Esophagus mucosa (tissue), 1 donor: ENCODE measurements around the gene FAM3A. TPM values are rescaled to one million over a fixed set of nuclear protein-coding genes. Genes with fewer than 3 reads are reported as not detected.

Experiments used
- ATAC-seq: fragments of 200-7000 bp; cut with Tn5 transposase; one replicate; pipeline ENCODE4 v1.9.1; 2020
- total RNA-seq: library from RNA; stranded (reverse); gene quantifications from one replicate; pipeline ENCODE4 v1.2.4, GENCODE V29; 2023
- donor health status: DM: yes; HTN: yes; CAD: no.

FAM3A gene
- total RNA-seq, 1 donor from 2014 or later, result 40.6 TPM

GRCh38 chrX:154458954-154459778 is 56.9 kb downstream of the FAM3A start:
- peak; percentile 61 for ATAC-seq

GRCh38 chrX:154458116-154458953 is 57.7 kb downstream of the FAM3A start, which contains the start of gene PLXNA3:
PLXNA3 (plus strand) TSS chrX:154458281; CDS start chrX:154460184, 1,903 bp downstream.
- peak; percentile 70 for ATAC-seq

- ATAC-seq, result peak; percentile 44
These were observed 58.4 kb downstream of the FAM3A start for GRCh38 chrX:154457491-154458115.

Other genes starting within 250 kb of the FAM3A start
- not detected for gene TEX28, start 221.1 kb downstream of the FAM3A start, total RNA-seq
- not detected for gene TKTL1, start 220.4 kb downstream of the FAM3A start, total RNA-seq
- 417 TPM for gene FLNA, start 141.6 kb downstream of the FAM3A start, total RNA-seq
- gene EMD, start 136.9 kb downstream of the FAM3A start, total RNA-seq, result 49.3 TPM
- gene RPL10, start 117.9 kb downstream of the FAM3A start, total RNA-seq, result 2,565 TPM
- 22.8 TPM for gene DNASE1L1, start 107.0 kb downstream of the FAM3A start, total RNA-seq
- 18.1 TPM for gene TAFAZZIN, start 104.7 kb downstream of the FAM3A start, total RNA-seq
- gene ATP6AP1, start 87.6 kb downstream of the FAM3A start, total RNA-seq, result 63.2 TPM
- 33.8 TPM for gene GDI1, start 79.1 kb downstream of the FAM3A start, total RNA-seq
- 17.9 TPM for gene FAM50A, start 72.1 kb downstream of the FAM3A start, total RNA-seq
- gene PLXNA3, start 58.0 kb downstream of the FAM3A start, total RNA-seq, result 7.1 TPM
- gene LAGE3, start 37.0 kb downstream of the FAM3A start, total RNA-seq, result 15.1 TPM
- gene UBL4A, start 29.6 kb downstream of the FAM3A start, total RNA-seq, result 32.3 TPM
- 20.6 TPM for gene SLC10A3, start 25.6 kb downstream of the FAM3A start, total RNA-seq
- 75.4 TPM for gene G6PD, start 30.6 kb upstream of the FAM3A start, total RNA-seq
- 16.1 TPM for gene IKBKG, start 31.4 kb upstream of the FAM3A start, total RNA-seq
- not detected for gene CTAG1A, start 68.9 kb upstream of the FAM3A start, total RNA-seq
- not detected for gene CTAG1B, start 103.0 kb upstream of the FAM3A start, total RNA-seq
- gene CTAG2, start 137.3 kb upstream of the FAM3A start, total RNA-seq, result not detected
- gene GAB3, start 234.8 kb upstream of the FAM3A start, total RNA-seq, result 0.52 TPM
- gene DKC1, start 246.6 kb upstream of the FAM3A start, total RNA-seq, result 44.8 TPM